Testis (tissue), 3 donors: Measurements from ENCODE around the gene KRT17. TPM values are rescaled to one million over a fixed set of nuclear protein-coding genes. Genes with fewer than 3 reads are reported as not detected.

Source experiments
- DNase-seq: peaks from one replicate; pipeline ENCODE4 v3.0.0-alpha.2; 2019
- H3K27ac ChIP-seq, 2 donors: fragments of 200-600 bp; sonication (generic); one replicate each; pipeline ENCODE4 v1.5.1; 2019
- H3K27me3 ChIP-seq: fragments of 200-600 bp; sonication (generic); one replicate; pipeline ENCODE4 v1.5.1; 2019
- H3K36me3 ChIP-seq: fragments of 200-600 bp; sonication (generic); one replicate; pipeline ENCODE4 v1.5.1; 2017; ENCODE audit warnings: low read depth; ENCODE audit errors: missing control alignments
- H3K4me1 ChIP-seq: fragments of 200-600 bp; sonication (generic); one replicate; pipeline ENCODE4 v1.5.1; 2019
- H3K4me3 ChIP-seq, 2 donors: fragments of 200-600 bp; sonication (generic); one replicate each; pipeline ENCODE4 v1.5.1; 2017 to 2019
- H3K9me3 ChIP-seq: fragments of 200-600 bp; sonication (generic); one replicate; pipeline ENCODE4 v1.5.1; 2017
- CTCF ChIP-seq, 3 experiments: fragments of 450-650 bp in 2 of 3; fragments of 200-600 bp in 1 of 3; sonication (generic) in 1 of 3; IDR thresholded peaks; one replicate each; pipeline ENCODE4 v1.5.1; 2016 to 2019; ENCODE audit warnings: antibody characterized with exemption in 3 of 3, mild to moderate bottlenecking in 2 of 3, moderate library complexity in 1 of 3
- POLR2A ChIP-seq: fragments of 450-650 bp; IDR thresholded peaks from one replicate; pipeline ENCODE4 v1.6.1; 2017; ENCODE audit warnings: antibody characterized with exemption, mild to moderate bottlenecking, moderate library complexity
- WGBS, 2 donors: methylation state at CpG; one replicate each; pipeline ENCODE4 v1.1.5; 2018; 5-methylcytosine and 5-hydroxymethylcytosine counted together
- intact Hi-C: fragments of 100-400 bp; cut with DNase I; formaldehyde crosslinking; loops from one replicate; pipeline ENCODE4 v1.15.1; 2023; ENCODE audit warnings: low total_unique reads
- polyA plus RNA-seq: library from polyadenylated mRNA; stranded (reverse); fragments of 350-450 nt; fragmentation: Illumina TruSeq; extraction: RNeasy Lipid Tissue Mini Kit (QIAGEN cat#74804); gene quantifications from one replicate; pipeline ENCODE4 v1.2.3, GENCODE V29; 2014; ENCODE audit warnings: low read depth, low replicate concordance; ENCODE audit not compliant: insufficient read depth
- total RNA-seq, 2 donors: library from RNA; depleted of rRNA; stranded (reverse); fragments of >200 nt; gene quantifications; one replicate each; pipeline ENCODE4 v1.2.3, GENCODE V29; 2016

Gene KRT17
- total and polyA plus RNA-seq, 3 donors from 2014 or later: 12.2 to 26.0 (median 13.3) TPM

- no peak for DNase-seq
- Histone ChIP-seq H3K27me3 (no peaks in the 10 kb centered on the region), H3K36me3 (no peaks in the 10 kb centered on the region), H3K4me3 (no peak overlapping the region), H3K4me1 (peaks cover 25% of the 10 kb centered on the region), H3K9me3 (no peaks in the 10 kb centered on the region), H3K27ac (peak overlapping the region in 1 of 2 donors; percentile 44)
- intact Hi-C loops: no loop called here
- TF ChIP-seq CTCF (IDR thresholded peaks at IDR 0.05) (no peak), POLR2A (no peak)
- 61 to 90% methylated on average over 4 to 12 of the region's 12 CpGs for WGBS, 2 donors
These were observed 33.6 kb upstream of the KRT17 start for GRCh38 chr17:41657936-41658335.

GRCh38 chr17:41657176-41657754 lies 32.9 kb upstream of the KRT17 start:
- Histone ChIP-seq H3K27ac (peak overlapping the region in 1 of 2 donors; percentile 44), H3K4me1 (peaks cover 25% of the 10 kb centered on the region), H3K27me3 (no peaks in the 10 kb centered on the region), H3K4me3 (no peak overlapping the region), H3K36me3 (no peaks in the 10 kb centered on the region), H3K9me3 (no peaks in the 10 kb centered on the region)
- DNase-seq: no peak
- intact Hi-C loops: no loop called here
- TF ChIP-seq POLR2A: no peak
- TF ChIP-seq CTCF (IDR thresholded peaks at IDR 0.05): no peak
- WGBS, 2 donors: 67 to 90% methylated on average over 4 to 15 of the region's 16 CpGs

GRCh38 chr17:41656249-41657023 lies 32.1 kb upstream of the KRT17 start:
- 85 to 89% methylated on average over 11 to 16 of the region's 16 CpGs for WGBS, 2 donors
- TF ChIP-seq POLR2A (no peak), CTCF (IDR thresholded peaks at IDR 0.05) (no peak)
- H3K27ac ChIP-seq: peak overlapping the region in 1 of 2 donors; percentile 70
- no peaks in the 10 kb centered on the region for H3K36me3 ChIP-seq
- peaks cover 27% of the 10 kb centered on the region for H3K4me1 ChIP-seq
- no peaks in the 10 kb centered on the region for H3K27me3 ChIP-seq
- DNase-seq: no peak
- H3K9me3 ChIP-seq: no peaks in the 10 kb centered on the region
- no peak overlapping the region for H3K4me3 ChIP-seq
- intact Hi-C loops: no loop called here

- H3K9me3 ChIP-seq: no peaks in the 10 kb centered on the region
- TF ChIP-seq POLR2A: no peak
- no peak for TF ChIP-seq CTCF (IDR thresholded peaks at IDR 0.05)
- DNase-seq: peak; percentile 71
- 34 to 38% methylated on average over 12 to 14 of the region's 18 CpGs for WGBS, 2 donors
- H3K27me3 ChIP-seq: no peaks in the 10 kb centered on the region
- no peak overlapping the region for H3K4me3 ChIP-seq
- intact Hi-C loops: no loop called here
- H3K36me3 ChIP-seq: no peaks in the 10 kb centered on the region
- H3K27ac ChIP-seq: peak overlapping the region; percentile 21 to 70
- H3K4me1 ChIP-seq: peaks cover 31% of the 10 kb centered on the region
These were observed 31.3 kb upstream of the KRT17 start for GRCh38 chr17:41655611-41656111.
